ENCODE data around the gene ATAD3B.

DNA sequence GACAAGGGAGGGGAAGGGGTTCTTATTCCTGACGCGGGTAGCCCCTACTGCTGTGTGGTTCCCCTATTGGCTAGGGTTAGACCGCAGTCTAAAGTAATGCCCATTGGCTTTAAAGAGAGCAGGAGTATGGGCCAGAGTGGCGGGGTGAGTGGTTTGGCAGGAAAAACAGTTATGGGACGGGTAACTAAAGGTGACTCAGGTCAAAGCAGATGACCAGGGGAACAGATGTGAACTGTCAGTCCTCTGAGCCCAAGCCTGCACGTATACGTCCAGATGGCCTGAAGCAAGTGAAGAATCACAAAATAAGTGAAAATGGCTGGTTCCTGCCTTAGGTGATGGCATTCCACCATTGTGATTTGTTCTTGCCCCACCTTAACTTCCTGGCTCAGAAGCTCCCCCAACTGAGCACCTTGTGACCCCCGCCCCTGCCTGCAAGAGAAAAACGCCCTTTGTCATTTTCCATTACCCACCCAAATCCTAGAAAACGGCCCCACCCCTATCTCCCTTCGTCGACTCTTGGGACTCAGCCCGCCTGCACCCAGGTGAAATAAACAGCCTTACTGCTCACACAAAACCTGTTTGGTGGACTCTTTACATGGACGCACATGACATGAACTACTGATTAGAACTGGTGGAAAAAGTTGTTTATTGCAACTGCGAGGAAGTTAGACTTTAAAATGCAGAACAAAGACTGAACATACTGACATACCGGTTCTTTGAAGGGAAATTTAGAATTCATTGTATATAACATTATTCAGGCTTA is 758 bp upstream of the ATAD3B start:
- no peak for TF ChIP-seq YY1 (IDR thresholded peaks at IDR 0.05; ENCODE audit: insufficient read depth, insufficient read length)
- TF ChIP-seq SUZ12 (IDR thresholded peaks at IDR 0.05; ENCODE audit: extremely low read depth, insufficient read depth, insufficient read length) = no peak

Data from NT2/D1 (cell line).